ENCODE results near the gene SCUBE2.

SCUBE2 gene

GRCh38 chr11:9091044-9091922, at the start of gene SCUBE2:
SCUBE2 (minus strand) TSS chr11:9091599; CDS start chr11:9091528, 71 bp downstream.
- DNase-seq, result no peak

DNA sequence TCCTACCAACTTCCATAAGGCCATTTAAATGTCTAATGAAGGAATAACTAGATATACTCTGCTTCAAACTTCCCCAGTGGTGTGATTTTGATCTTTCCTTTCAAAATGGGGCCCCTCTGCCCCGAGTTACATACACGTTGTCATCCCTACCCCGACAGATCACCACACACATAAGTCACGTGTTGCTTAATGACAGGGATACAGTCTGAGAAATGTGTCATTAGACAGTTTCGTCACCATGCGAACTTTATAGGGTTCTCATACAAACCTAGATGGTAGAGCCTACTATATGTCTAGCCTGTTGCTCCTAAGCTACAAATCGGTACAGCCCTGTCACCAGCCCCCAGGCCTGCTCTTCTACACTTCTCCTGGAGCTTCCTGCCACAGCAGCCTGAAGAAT, 49.8 kb upstream of the SCUBE2 start:
- no peak for DNase-seq

DNA sequence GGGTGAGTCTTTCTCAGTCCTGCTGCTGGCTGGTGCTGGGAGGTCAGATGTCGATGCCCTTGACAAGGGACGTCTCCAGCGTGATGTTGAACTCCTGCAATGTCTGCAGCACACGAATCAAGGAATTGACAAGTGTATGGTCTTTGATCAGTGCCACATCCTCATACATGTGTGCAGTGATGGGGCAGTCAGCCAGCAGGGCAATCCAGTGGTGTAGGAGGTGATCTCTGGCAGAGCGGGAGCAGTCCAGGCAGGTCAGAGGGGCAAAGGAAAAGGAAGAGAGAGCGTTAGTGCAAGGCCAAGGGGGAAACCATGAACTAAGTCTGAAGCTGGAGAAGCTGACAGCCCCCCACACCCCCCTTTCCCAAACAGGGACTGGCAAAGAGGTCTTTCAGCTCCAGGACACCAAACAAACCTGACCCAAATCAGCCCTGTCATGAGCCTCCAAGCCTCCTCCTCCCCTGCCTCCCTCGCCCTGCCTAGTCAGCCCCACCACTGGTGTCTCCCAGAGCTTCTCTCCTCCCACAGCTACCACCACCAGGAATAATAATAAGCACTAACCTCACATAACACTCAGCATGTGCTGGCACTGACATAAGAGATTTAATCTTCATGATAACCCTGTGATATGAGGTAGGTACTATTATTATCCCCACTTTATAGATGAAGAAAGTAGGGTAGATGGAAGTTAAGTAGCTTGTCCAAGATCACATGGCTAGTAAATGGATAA, 48.4 kb upstream of the SCUBE2 start:
- no peak for DNase-seq

GRCh38 chr11:9138612-9139579, 47.5 kb upstream of the SCUBE2 start:
- peak; percentile 98 for DNase-seq

GRCh38 chr11:9138133-9138453, 46.7 kb upstream of the SCUBE2 start:
- DNase-seq, result peak; percentile 84

- DNase-seq, result peak; percentile 86
Measured at GRCh38 chr11:9137293-9138132, 46.1 kb upstream of the SCUBE2 start.

DNA sequence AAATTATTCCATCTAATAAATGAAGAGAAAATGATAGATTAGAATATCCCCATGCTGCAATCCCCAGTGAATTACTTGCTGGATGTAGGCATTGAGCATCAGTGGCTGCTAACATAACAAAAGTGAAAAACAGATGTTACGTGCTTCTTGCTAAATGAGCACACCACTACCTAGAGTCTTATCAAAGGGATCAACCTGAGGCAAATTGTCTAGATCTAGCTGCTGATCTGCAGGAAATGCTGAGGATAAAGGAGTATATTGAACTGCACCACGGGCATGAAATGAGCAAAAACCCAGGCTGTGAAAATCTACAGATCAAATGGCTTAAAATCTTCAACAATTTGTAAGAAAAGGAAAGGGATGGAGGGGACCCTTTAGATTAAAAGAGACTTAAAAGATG, 45.3 kb upstream of the SCUBE2 start:
- no peak for DNase-seq

GRCh38 chr11:9133956-9134355, 42.6 kb upstream of the SCUBE2 start:
- DNase-seq, result no peak

DNA sequence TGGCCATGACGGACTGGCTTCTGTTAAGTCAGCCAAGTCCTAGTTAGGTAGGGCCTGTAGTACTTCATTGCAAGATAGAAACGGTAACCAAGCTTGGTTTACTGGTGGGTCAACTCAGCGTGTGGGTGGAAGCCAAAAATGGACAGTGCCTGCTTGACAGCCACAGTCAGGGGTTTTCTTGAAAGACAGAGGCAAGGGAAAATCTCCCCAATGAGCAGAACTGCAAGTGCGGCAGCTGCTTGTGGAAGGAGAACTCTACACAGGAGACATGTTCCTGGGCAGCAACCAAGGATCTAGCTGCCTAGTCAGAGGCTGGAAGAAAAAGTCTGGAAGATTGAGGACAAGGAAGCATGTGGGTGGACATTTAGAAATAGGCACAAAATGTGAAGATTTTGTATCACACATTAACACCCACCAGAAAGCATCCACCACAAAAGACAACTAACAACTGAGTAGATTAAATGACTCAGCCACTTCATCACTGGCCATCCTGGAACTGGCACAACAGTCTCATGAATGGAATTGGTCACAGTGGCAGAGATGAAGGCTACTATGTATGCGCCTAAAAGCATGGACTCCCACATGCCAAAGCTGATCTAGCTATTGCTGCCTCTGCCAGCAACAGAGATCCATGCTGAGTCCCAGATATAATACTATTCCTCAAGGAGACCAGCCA, 40.9 kb upstream of the SCUBE2 start:
- no peak for DNase-seq

DNA sequence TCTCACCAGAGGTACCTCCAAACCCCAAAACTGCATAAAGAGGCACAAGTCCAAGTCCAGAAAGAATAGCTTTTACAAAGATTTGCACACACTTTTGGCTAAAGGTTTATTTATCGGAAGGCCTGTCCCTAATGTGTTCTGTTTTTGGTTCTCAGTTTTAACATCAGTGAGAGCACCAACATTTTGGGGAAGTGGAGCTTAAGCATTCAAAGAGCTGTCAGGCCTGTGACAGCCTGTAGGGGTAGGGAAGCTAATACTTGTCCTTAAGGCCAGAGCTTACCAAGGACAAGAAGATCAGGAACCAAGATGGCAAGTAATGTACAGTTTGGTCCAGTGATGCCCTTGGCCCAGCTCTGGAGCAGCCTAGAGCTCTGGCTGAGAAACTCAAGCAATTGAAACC, 38.9 kb upstream of the SCUBE2 start:
- no peak for DNase-seq

DNA sequence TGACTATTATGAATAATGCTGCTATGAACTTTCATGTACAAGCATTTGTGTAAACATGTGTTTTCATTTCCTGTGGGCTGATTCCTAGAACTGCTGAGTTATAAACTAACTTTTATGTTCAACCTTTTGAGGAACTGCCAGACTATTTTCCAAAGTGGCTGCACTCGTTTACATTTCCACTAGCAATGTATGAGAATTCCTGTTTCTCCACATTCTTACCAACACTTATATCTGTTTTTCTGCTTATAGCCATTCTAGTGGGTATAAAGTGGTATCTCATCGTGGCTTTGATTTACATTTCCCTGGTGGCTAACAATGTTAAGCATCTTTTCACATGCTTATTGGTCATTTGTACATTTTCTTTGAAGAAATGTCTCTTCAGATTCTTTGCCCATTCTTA, 35.2 kb upstream of the SCUBE2 start:
- no peak for DNase-seq

- DNase-seq, result no peak
Measured at GRCh38 chr11:9125185-9125886, 33.9 kb upstream of the SCUBE2 start.

GRCh38 chr11:9123595-9124304, 32.4 kb upstream of the SCUBE2 start:
- DNase-seq, result no peak

DNA sequence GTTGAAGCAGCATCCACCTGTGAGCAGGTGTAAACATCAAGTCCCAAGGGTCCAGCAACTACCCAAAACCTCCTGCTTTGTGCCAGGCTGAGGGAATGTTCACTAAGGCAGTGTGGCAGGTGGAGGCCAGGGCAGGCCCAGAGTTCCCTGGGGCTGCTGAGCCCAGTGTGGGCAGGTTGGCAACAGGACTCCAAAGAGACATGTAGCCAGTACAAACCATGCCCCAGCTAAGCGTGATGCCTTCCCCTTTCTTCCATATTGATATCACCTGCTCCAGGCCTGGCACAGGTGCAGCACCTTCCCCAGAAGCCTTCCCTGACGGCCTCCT, 30.0 kb upstream of the SCUBE2 start:
- no peak for DNase-seq

DNA sequence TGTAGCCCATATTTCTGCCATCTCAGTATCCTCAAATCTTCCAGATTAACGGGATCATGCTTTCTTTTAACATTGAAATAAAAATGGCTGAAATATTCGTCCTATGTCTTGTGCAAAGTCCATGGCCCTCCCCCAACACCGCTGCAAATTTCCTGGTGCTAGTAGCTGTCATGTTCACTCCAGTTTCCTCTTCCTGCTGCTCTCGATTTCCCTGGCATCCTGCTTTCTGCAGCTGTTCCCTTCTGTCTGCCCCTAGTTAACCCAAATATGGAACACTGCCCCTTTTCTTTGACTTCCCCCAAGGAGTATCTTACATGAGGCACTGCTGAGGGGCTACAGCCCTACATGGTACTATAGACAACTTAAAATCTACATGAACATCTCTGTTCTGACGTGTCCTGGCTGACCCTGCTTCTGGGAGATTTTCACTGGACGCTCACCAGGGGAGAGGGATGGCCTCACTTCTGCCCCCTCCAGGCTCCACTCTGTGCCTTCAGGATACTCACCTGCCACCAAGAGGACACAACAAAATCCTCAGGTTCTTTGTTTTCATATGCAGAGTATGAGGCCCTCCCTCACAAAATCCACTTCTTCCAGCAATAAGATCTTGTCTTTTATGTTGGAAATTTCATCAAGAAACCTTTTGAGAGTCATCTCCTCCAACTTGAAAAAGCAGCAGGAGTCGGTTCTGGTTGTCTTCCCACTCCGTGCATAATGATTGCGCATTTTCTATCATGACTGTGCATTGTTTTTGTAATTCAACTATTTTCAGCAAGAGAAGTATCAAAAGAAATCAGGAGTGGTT, 29.5 kb upstream of the SCUBE2 start:
- no peak for DNase-seq

- no peak for DNase-seq
Measured at GRCh38 chr11:9118277-9118676, 26.9 kb upstream of the SCUBE2 start.

DNA sequence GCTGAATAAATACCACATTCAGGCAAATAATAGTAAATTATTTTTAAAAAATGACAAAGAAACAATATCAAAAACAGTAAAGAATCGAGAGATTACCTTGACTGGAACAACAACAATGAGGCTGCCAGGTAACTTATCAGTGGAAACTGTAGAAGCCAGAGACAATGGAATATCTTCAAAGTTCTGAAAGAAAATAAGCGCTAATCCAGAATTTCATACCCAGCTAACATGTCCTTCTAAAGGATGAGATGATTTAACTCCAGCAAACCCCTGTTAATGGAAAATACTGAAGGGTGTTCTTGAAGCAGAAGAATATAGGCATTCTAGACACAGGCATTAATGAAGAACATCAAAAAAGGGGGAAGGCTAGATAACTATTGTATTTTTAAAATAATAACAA, 20.7 kb upstream of the SCUBE2 start:
- DNase-seq, result no peak

DNA sequence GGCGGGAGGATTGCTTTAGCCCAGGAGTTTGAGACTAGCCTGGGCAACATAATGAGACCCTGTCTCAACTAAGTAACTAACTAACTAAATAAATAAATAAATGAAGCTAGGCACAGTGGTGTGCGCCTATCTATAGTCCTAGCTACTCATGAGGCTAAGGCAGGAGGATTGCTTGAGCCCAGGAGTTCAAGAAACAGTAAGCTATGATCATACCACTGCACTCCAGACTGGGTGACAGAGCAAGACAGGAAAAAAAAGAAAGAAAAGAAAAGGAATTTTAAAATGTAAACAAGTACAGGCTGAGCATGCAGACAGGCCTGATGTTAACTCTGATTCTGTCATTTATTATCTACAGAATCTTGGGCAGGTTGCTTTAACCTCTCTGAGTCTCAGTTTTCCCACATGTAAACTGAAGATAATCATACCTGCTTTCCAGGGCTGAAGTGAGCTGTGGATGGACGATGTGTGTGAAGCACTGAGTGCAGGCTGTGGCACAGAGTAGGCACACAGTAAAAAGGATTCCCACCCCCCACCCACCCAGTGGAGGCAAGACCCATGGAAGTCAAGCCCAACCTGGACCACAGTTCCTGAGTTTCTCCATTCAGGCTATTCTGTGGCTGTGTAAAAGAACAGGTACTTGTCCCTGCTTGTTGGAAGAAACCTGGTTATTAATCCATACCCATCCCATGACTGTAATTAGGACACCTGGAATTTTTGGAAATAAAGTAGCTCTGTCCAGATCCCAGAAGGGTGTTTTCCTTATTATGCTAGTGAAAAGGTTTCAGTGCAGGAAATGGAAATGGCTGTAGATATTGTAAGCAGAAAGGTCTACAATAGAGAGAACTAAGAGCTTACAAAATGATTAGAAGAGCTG, 18.7 kb upstream of the SCUBE2 start:
- DNase-seq, result no peak

DNA sequence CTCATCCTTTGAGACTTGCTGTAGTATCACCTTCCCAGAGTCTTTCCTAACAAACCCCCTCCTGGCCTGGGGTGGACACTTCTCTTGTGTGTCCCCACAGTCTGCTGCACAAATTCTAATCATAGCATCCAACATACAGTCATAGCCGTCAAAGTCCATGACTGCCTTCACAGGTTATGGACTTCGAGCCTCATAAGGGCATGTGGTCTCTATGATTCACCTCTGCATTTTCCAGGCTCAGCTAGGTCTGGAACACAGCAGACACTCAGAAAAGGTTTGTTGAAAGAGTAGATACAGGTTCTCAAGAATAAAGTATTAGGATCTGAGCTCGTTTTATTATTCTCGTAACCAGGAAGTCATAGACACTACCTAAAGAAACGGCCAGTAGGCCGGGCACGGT, 13.2 kb upstream of the SCUBE2 start:
- DNase-seq, result no peak

All from NCI-H1105 treated with DMSO at 0.1 percent for 48 hours (cell line).